Karpas-422 (cell line): ENCODE measurements around the gene OR10H5. TPM values are rescaled to one million over a fixed set of nuclear protein-coding genes. Genes with fewer than 3 reads are reported as not detected.
"Not testable (repeated sequence)": the region's sequence is repeated elsewhere in the genome, so short reads cannot be mapped to it uniquely, and the experiment has no call there.

ENCODE experiments used
- DNase-seq: peaks from one replicate; pipeline ENCODE4 v3.0.0-alpha.2; 2015
- H2AFZ ChIP-seq: fragments of 200-600 bp; sonication (generic); 2 replicates; pipeline ENCODE4 v1.6.1; 2014; ENCODE audit warnings: antibody characterized with exemption, low read length, mixed read lengths
- H3K27ac ChIP-seq: fragments of 200-600 bp; sonication (generic); 2 replicates; pipeline ENCODE4 v1.5.1; 2014; ENCODE audit warnings: mild to moderate bottlenecking, low read length, moderate library complexity
- H3K27me3 ChIP-seq: fragments of 200-600 bp; sonication (generic); 2 replicates; pipeline ENCODE4 v1.6.1; 2014; ENCODE audit warnings: low read length, mixed read lengths
- H3K36me3 ChIP-seq: fragments of 200-600 bp; sonication (generic); 2 replicates; pipeline ENCODE4 v1.6.1; 2014; ENCODE audit warnings: low read length, mixed read lengths; ENCODE audit not compliant: insufficient read depth
- H3K4me1 ChIP-seq: fragments of 200-600 bp; sonication (generic); 2 replicates; pipeline ENCODE4 v1.6.1; 2014; ENCODE audit warnings: mild to moderate bottlenecking, low read length, mixed read lengths
- H3K4me2 ChIP-seq: fragments of 200-600 bp; sonication (generic); 2 replicates; pipeline ENCODE4 v1.6.1; 2014; ENCODE audit warnings: low read length, low read depth, mild to moderate bottlenecking; ENCODE audit not compliant: poor library complexity, severe bottlenecking
- H3K4me3 ChIP-seq: fragments of 200-600 bp; sonication (generic); 2 replicates; pipeline ENCODE4 v1.5.1; 2014; ENCODE audit warnings: mild to moderate bottlenecking, antibody characterized with exemption, low read length, mixed read lengths
- H3K79me2 ChIP-seq: fragments of 200-600 bp; sonication (generic); 2 replicates; pipeline ENCODE4 v1.6.1; 2014; ENCODE audit warnings: mild to moderate bottlenecking, low read length, mixed read lengths
- H3K9ac ChIP-seq: fragments of 200-600 bp; sonication (generic); 2 replicates; pipeline ENCODE4 v1.6.0; 2014; ENCODE audit warnings: low read length
- H3K9me2 ChIP-seq: fragments of 200-600 bp; sonication (generic), shearing (Covaris generic); replicated peaks from 2 replicates; pipeline ENCODE4 v1.6.0; 2014; ENCODE audit warnings: mild to moderate bottlenecking, low read length, moderate library complexity; ENCODE audit not compliant: insufficient read depth
- H3K9me3 ChIP-seq: fragments of 300-700, 200-600 bp; sonication (generic); 2 replicates; pipeline ENCODE4 v1.6.1; 2014; ENCODE audit warnings: low read length, mixed read lengths
- H4K20me1 ChIP-seq: fragments of 200-600 bp; sonication (generic); 2 replicates; pipeline ENCODE4 v1.6.1; 2014; ENCODE audit warnings: mild to moderate bottlenecking, antibody characterized with exemption, low read length, low read depth; ENCODE audit not compliant: insufficient read depth
- total RNA-seq: library from RNA; depleted of rRNA; stranded (reverse); fragments of >200 nt; shearing (Covaris generic); gene quantifications from 2 replicates; pipeline ENCODE4 v1.2.3, GENCODE V29; 2014; ENCODE audit warnings: low replicate concordance; rRNA removed

The OR10H5 gene
- total RNA-seq: not detected in 2 replicates

GRCh38 chr19:15787611-15788155 lies at the start of gene OR10H5:
OR10H5 (plus strand) TSS chr19:15787661; CDS start chr19:15794049, 6,388 bp downstream.
- H3K27me3 ChIP-seq: no peaks in the 10 kb centered on the region
- H3K4me2 ChIP-seq: no peak within 1 kb of the TSS
- no peaks in the 10 kb centered on the region for H3K4me1 ChIP-seq
- H3K27ac ChIP-seq: no peak within 1 kb of the TSS
- H3K36me3 ChIP-seq: no peaks in the 10 kb centered on the region
- H4K20me1 ChIP-seq: no peaks in the 10 kb centered on the region
- no peaks in the 10 kb centered on the region for H3K9me3 ChIP-seq
- H3K9ac ChIP-seq: no peak within 1 kb of the TSS
- H3K9me2 ChIP-seq: no peaks in the 10 kb centered on the region
- H3K79me2 ChIP-seq: no peaks in the 10 kb centered on the region
- DNase-seq: no peak
- H2AFZ ChIP-seq: no peak within 1 kb of the TSS
- H3K4me3 ChIP-seq: no peak within 1 kb of the TSS

- no peaks in the 10 kb centered on the region; the same call in 1 of the 2 replicates for H3K9me3 ChIP-seq
- no peaks in the 10 kb centered on the region for H3K27me3 ChIP-seq
- H2AFZ ChIP-seq: no peak within 1 kb of the TSS
- H3K9me2 ChIP-seq: no peaks in the 10 kb centered on the region
- H3K4me2 ChIP-seq: no peak within 1 kb of the TSS
- no peak within 1 kb of the TSS for H3K9ac ChIP-seq
- H3K4me3 ChIP-seq: no peak within 1 kb of the TSS
- no peak for DNase-seq
- H4K20me1 ChIP-seq: no peaks in the 10 kb centered on the region
- no peaks in the 10 kb centered on the region for H3K79me2 ChIP-seq
- H3K27ac ChIP-seq: no peak within 1 kb of the TSS
- no peaks in the 10 kb centered on the region for H3K36me3 ChIP-seq
- no peaks in the 10 kb centered on the region for H3K4me1 ChIP-seq
These were observed 49.7 kb upstream of the OR10H5 start, which contains the start of gene OR10H3 for GRCh38 chr19:15737722-15738121. OR10H3 (plus strand) TSS chr19:15737985; CDS start chr19:15741393, 3,408 bp downstream.

- Histone ChIP-seq H3K27me3 (no peaks in the 10 kb centered on the region), H3K4me1 (no peaks in the 10 kb centered on the region), H3K4me3 (no peak overlapping the region), H3K27ac (no peak overlapping the region), H3K36me3 (no peaks in the 10 kb centered on the region), H4K20me1 (no peaks in the 10 kb centered on the region), H3K9me2 (no peaks in the 10 kb centered on the region), H3K4me2 (no peak overlapping the region), H3K9me3 (no peaks in the 10 kb centered on the region; the same call in 1 of the 2 replicates), H2AFZ (no peak overlapping the region), H3K9ac (no peak overlapping the region), H3K79me2 (no peaks in the 10 kb centered on the region)
- no peak for DNase-seq
These were observed 46.7 kb upstream of the OR10H5 start for GRCh38 chr19:15740785-15741184.

- Histone ChIP-seq H3K36me3 (no peaks in the 10 kb centered on the region), H4K20me1 (no peaks in the 10 kb centered on the region), H3K27ac (no peak overlapping the region), H3K9ac (no peak overlapping the region), H3K27me3 (no peaks in the 10 kb centered on the region), H3K4me2 (no peak overlapping the region), H3K79me2 (no peaks in the 10 kb centered on the region), H3K9me2 (no peaks in the 10 kb centered on the region), H3K9me3 (no peaks in the 10 kb centered on the region), H2AFZ (no peak overlapping the region), H3K4me1 (no peaks in the 10 kb centered on the region), H3K4me3 (no peak overlapping the region)
- DNase-seq: no peak
These were observed 39.2 kb upstream of the OR10H5 start for GRCh38 chr19:15748239-15748638.

- Histone ChIP-seq H2AFZ (no peak overlapping the region), H3K4me1 (no peaks in the 10 kb centered on the region), H3K9ac (no peak overlapping the region), H3K9me3 (no peaks in the 10 kb centered on the region), H3K4me2 (no peak overlapping the region), H3K36me3 (no peaks in the 10 kb centered on the region), H3K9me2 (no peaks in the 10 kb centered on the region), H3K4me3 (no peak overlapping the region), H4K20me1 (0 out of 2 replicates have a peak, but pooled peaks cover 4% of the 10 kb centered on the region), H3K79me2 (no peaks in the 10 kb centered on the region), H3K27me3 (no peaks in the 10 kb centered on the region), H3K27ac (no peak overlapping the region)
- no peak for DNase-seq
These were observed 29.1 kb upstream of the OR10H5 start for GRCh38 chr19:15758379-15758778.

GRCh38 chr19:15759962-15760565 lies 27.4 kb upstream of the OR10H5 start:
- Histone ChIP-seq H3K27ac (no peak overlapping the region), H3K4me2 (no peak overlapping the region)
- DNase-seq: peak; percentile 70

GRCh38 chr19:15769586-15769985 lies 17.9 kb upstream of the OR10H5 start:
- no peaks in the 10 kb centered on the region for H3K4me1 ChIP-seq
- no peaks in the 10 kb centered on the region for H3K9me2 ChIP-seq
- H3K27me3 ChIP-seq: no peaks in the 10 kb centered on the region
- no peak overlapping the region for H3K9ac ChIP-seq
- H3K4me2 ChIP-seq: no peak overlapping the region
- peak; percentile 48 for DNase-seq
- H3K27ac ChIP-seq: no peak overlapping the region
- H3K9me3 ChIP-seq: no peaks in the 10 kb centered on the region
- H3K4me3 ChIP-seq: no peak overlapping the region
- no peak overlapping the region for H2AFZ ChIP-seq
- H4K20me1 ChIP-seq: no peaks in the 10 kb centered on the region
- no peaks in the 10 kb centered on the region for H3K36me3 ChIP-seq
- no peaks in the 10 kb centered on the region for H3K79me2 ChIP-seq

More at GRCh38 chr19:15759962-15760565, 27.4 kb upstream of the OR10H5 start:
- Histone ChIP-seq H2AFZ (no peak overlapping the region), H3K9ac (no peak overlapping the region), H3K36me3 (no peaks in the 10 kb centered on the region), H3K4me1 (no peaks in the 10 kb centered on the region), H4K20me1 (0 out of 2 replicates have a peak, but pooled peaks cover 4% of the 10 kb centered on the region), H3K9me2 (no peaks in the 10 kb centered on the region), H3K79me2 (no peaks in the 10 kb centered on the region), H3K27me3 (no peaks in the 10 kb centered on the region), H3K9me3 (no peaks in the 10 kb centered on the region), H3K4me3 (no peak overlapping the region)

GRCh38 chr19:15774159-15774558 lies 13.3 kb upstream of the OR10H5 start:
- not testable (repeated sequence) for H3K36me3 ChIP-seq, H3K4me1 ChIP-seq, H3K9me3 ChIP-seq, H3K27me3 ChIP-seq, H2AFZ ChIP-seq, H3K4me2 ChIP-seq, DNase-seq, H3K79me2 ChIP-seq, H3K4me3 ChIP-seq, H4K20me1 ChIP-seq, H3K9ac ChIP-seq, H3K9me2 ChIP-seq, H3K27ac ChIP-seq
